Measurements from ENCODE around the gene PTGDS. TPM values are rescaled to one million over a fixed set of nuclear protein-coding genes. Genes with fewer than 3 reads are reported as not detected.

The PTGDS gene
- total and polyA plus RNA-seq, 9 of the 15 experiments (the other 6 are each of a cell fraction or from before 2014, with no cell fraction given), result 0.46 to 7.1 (median 2.0) TPM

DNA sequence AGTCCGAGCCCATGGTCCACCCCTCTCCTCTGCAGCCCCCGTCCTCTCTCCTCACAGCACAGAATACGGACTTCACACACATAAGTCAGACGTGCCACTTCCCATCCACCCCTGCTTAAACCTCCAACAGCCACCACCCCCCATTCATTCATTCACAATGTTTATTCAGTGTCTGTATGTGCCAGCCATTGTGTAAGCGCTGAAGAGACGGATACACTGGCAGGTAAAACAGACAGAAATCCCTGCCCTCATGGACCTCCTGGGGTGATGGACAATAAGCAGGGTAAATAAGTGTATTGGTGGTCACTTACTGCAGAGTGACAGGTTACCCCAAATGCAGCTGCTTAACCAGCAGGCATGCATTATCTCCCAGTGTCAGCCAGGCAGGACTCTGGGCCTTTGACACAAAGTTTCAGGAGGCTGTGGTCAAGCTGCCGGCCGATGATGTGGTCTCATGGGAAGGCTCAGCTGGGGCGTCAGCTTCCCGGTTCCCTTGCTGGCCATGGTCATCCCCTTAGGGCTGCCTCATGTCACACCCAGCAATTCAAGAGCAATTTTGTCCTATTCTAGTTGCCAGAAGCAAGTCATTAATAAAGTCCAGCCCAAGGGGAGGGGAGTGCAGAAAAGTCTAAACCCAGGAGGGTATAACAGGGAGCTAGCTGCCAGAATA is 13.1 kb downstream of the PTGDS start:
- Histone ChIP-seq H3K36me3 (ENCODE audit: control insufficient read depth, insufficient read depth, low read length) (peaks cover 21% of the 10 kb centered on the region; the same call in 1 of the 3 replicates), H4K20me1 (replicated peaks; ENCODE audit: control insufficient read depth, insufficient read depth, low read length) (no peaks in the 10 kb centered on the region), H3K9me3 (replicated peaks; ENCODE audit: control insufficient read depth, insufficient read depth, low read depth, low read length) (peaks cover 6% of the 10 kb centered on the region), H3K27ac (ENCODE audit: extremely low read depth, low read depth, low read length) (no peak overlapping the region), H3K27me3 (ENCODE audit: control insufficient read depth in 2 of 2, insufficient read depth in 2 of 2, low read length in 2 of 2) (no peaks in the 10 kb centered on the region), H3K4me1 (replicated peaks in 1 of 2; ENCODE audit: control insufficient read depth in 2 of 2, insufficient read depth in 2 of 2, low read length in 2 of 2) (peaks cover 10 to 50% of the 10 kb centered on the region in 2 experiments; a peak in 4 of 5 replicates), H3K9me1 (ENCODE audit: control insufficient read depth, insufficient read depth, low read length) (no peaks in the 10 kb centered on the region), H3K9ac (ENCODE audit: insufficient read depth in 1 of 2, low read depth in 2 of 2, low read length in 2 of 2) (no peak overlapping the region), H3K4me3 (no peak overlapping the region), H3K4me2 (ENCODE audit: insufficient read depth, low read length) (no peak overlapping the region), H3K79me2 (ENCODE audit: control insufficient read depth, insufficient read depth, low read length) (peaks cover 18% of the 10 kb centered on the region), H2AFZ (ENCODE audit: low read depth, low read length) (no peak overlapping the region)
- ATAC-seq, result no peak
- WGBS (ENCODE audit: insufficient coverage, low coverage, missing lambda C conversion rate), result 83% methylated on average over 9 of the region's 10 CpGs
- ChIA-PET CTCF (ENCODE audit: low intra/inter-chr PET ratio) (no interaction called here), POLR2A (interaction anchor here (0.6 to 1.6 kb wide), 2 partner anchors 12 to 188 kb away, joined by 3 to 5 read pairs; no protein-coding TSS in a partner anchor)
- intact Hi-C loops (cut with micrococcal nuclease), result loop anchor here (5.0 kb wide), 1 partner anchor 43 kb away; the partner anchor contains the start of gene C8G
- TF ChIP-seq POLR2H (tag; IDR thresholded peaks at IDR 0.05; ENCODE audit: low read depth) (no peak), CBX5 (IDR thresholded peaks at IDR 0.05; ENCODE audit: borderline replicate concordance, low read depth) (0 out of 2 replicates have a peak, but pooled peaks have one; percentile 48), SMAD3 (CRISPR knock-in tag; conservative IDR thresholded peaks at IDR 0.05) (no peak), CBX3 (IDR thresholded peaks at IDR 0.05; ENCODE audit: borderline replicate concordance in 1 of 2, low read length in 2 of 2) (peak in 1 of 2 experiments; percentile 89; a peak in 1 of 3 replicates), ELF2 (CRISPR knock-in tag; IDR thresholded peaks at IDR 0.05) (no peak), ZNF431 (CRISPR knock-in tag; IDR thresholded peaks at IDR 0.05) (peak; percentile 69; the same call in 1 of the 2 replicates), ZFP36 (IDR thresholded peaks at IDR 0.05; ENCODE audit: low read depth, low read length, partially characterized antibody) (peak; percentile 35), TRIM28 (IDR thresholded peaks at IDR 0.05) (peak; percentile 78), ERF (CRISPR knock-in tag; IDR thresholded peaks at IDR 0.05) (no peak)
- TF ChIP-seq, protein P1, sequence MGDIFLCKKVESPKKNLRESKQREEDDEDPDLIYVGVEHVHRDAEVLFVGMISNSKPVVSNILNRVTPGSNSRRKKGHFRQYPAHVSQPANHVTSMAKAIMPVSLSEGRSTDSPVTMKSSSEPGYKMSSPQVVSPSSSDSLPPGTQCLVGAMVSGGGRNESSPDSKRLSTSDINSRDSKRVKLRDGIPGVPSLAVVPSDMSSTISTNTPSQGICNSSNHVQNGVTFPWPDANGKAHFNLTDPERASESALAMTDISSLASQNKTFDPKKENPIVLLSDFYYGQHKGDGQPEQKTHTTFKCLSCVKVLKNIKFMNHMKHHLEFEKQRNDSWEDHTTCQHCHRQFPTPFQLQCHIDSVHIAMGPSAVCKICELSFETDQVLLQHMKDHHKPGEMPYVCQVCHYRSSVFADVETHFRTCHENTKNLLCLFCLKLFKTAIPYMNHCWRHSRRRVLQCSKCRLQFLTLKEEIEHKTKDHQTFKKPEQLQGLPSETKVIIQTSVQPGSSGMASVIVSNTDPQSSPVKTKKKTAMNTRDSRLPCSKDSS (IDR thresholded peaks at IDR 0.05; ENCODE audit: low read depth, partially characterized antibody), result peak; percentile 37
- FAIRE-seq, result peak; percentile 44
- BruUV-seq (replicated peaks), result no TSS peak
- in situ Hi-C loops (cut with MboI), result no loop called here
- DNase-seq (ENCODE audit: extremely low read depth in 1 of 4, low spot score in 3 of 4), result no peak
